GM21390 (cell line): ENCODE data around the gene ADM5.

ENCODE experiments used
- ATAC-seq: cut with Tn5 transposase; IDR thresholded peaks from one replicate; pipeline ENCODE4 v1.9.1; 2021; ENCODE audit not compliant: unreplicated experiment

Gene ADM5

GRCh38 chr19:49689133-49690078 is at the start of gene ADM5:
TSS of gene ADM5 (plus strand) at chr19:49689594. CDS start at chr19:49689838, 244 bp downstream.
- no peak for ATAC-seq

GRCh38 chr19:49640113-49640898 is 49.1 kb upstream of the ADM5 start, which contains the start of gene RRAS:
TSS of gene RRAS (minus strand) at chr19:49640143. CDS start at chr19:49640098, 45 bp downstream.
- peak; percentile 54 for ATAC-seq

- ATAC-seq = peak; percentile 59
These were observed 47.5 kb upstream of the ADM5 start, which contains the start of gene SCAF1 for GRCh38 chr19:49641688-49642491. TSS of gene SCAF1 (plus strand) at chr19:49642209. CDS start at chr19:49645027, 2,818 bp downstream.

GRCh38 chr19:49642492-49643035 is 46.8 kb upstream of the ADM5 start:
- ATAC-seq = no peak

- no peak for ATAC-seq
These were observed 45.9 kb upstream of the ADM5 start for GRCh38 chr19:49643466-49643865.

- no peak for ATAC-seq
These were observed 43.8 kb upstream of the ADM5 start for GRCh38 chr19:49645592-49645991.

- ATAC-seq = no peak
These were observed 43.4 kb upstream of the ADM5 start for GRCh38 chr19:49645995-49646394.

- ATAC-seq = no peak
These were observed 42.8 kb upstream of the ADM5 start for GRCh38 chr19:49646586-49646985.

- ATAC-seq = no peak
These were observed 38.2 kb upstream of the ADM5 start for GRCh38 chr19:49651029-49651819.

- no peak for ATAC-seq
These were observed 37.4 kb upstream of the ADM5 start for GRCh38 chr19:49651820-49652550.

- no peak for ATAC-seq
These were observed 36.6 kb upstream of the ADM5 start for GRCh38 chr19:49652551-49653465.

GRCh38 chr19:49653466-49653806 is 36.0 kb upstream of the ADM5 start:
- no peak for ATAC-seq

- ATAC-seq = no peak
These were observed 34.8 kb upstream of the ADM5 start for GRCh38 chr19:49654581-49654980.

- ATAC-seq = no peak
These were observed 33.6 kb upstream of the ADM5 start for GRCh38 chr19:49655570-49656455.

- no peak for ATAC-seq
These were observed 32.8 kb upstream of the ADM5 start for GRCh38 chr19:49656456-49657109.

GRCh38 chr19:49657493-49658138 is 31.8 kb upstream of the ADM5 start:
- ATAC-seq = no peak
